ENCODE data around the gene RGS6.

Gene RGS6

GRCh38 chr14:72595152-72595862 is 663.1 kb downstream of the RGS6 start:
- Histone ChIP-seq H3K4me1 (ENCODE audit: insufficient read depth, low read length, severe bottlenecking) (no peaks in the 10 kb centered on the region), H3K36me3 (ENCODE audit: insufficient read depth, low read length) (no peaks in the 10 kb centered on the region), H4K20me1 (ENCODE audit: insufficient read depth, low read length) (no peaks in the 10 kb centered on the region), H3F3A (ENCODE audit: insufficient read depth, low read length) (no peaks in the 10 kb centered on the region), H3K9me3 (ENCODE audit: low read length) (no peaks in the 10 kb centered on the region), H3K27ac (ENCODE audit: low read depth, low read length, poor library complexity, severe bottlenecking) (no peak overlapping the region), H3K9me2 (ENCODE audit: low read depth, low read length) (no peaks in the 10 kb centered on the region), H3K9ac (ENCODE audit: low read length) (no peak overlapping the region), H2AFZ (ENCODE audit: low read length) (no peak overlapping the region), H3K27me3 (ENCODE audit: insufficient read depth, low read length) (peaks cover 8% of the 10 kb centered on the region; the same call in 1 of the 2 replicates), H3K4me3 (ENCODE audit: low read depth, low read length, poor library complexity, severe bottlenecking) (no peak overlapping the region), H3K4me2 (ENCODE audit: low read length) (no peak overlapping the region), H3K79me2 (ENCODE audit: insufficient read depth, low read length) (no peaks in the 10 kb centered on the region)
- TF ChIP-seq EZH2 (IDR thresholded peaks at IDR 0.05; ENCODE audit: borderline replicate concordance, low read length) = no peak
- TF ChIP-seq CTCF (IDR thresholded peaks at IDR 0.05; ENCODE audit: low read length) = no peak

- H3K9ac ChIP-seq (ENCODE audit: low read length) = no peak overlapping the region
- no peak overlapping the region for H3K27ac ChIP-seq (ENCODE audit: low read depth, low read length, poor library complexity, severe bottlenecking)
- no peak for TF ChIP-seq EZH2 (IDR thresholded peaks at IDR 0.05; ENCODE audit: borderline replicate concordance, low read length)
- TF ChIP-seq CTCF (IDR thresholded peaks at IDR 0.05; ENCODE audit: low read length) = no peak
- no peaks in the 10 kb centered on the region for H3F3A ChIP-seq (ENCODE audit: insufficient read depth, low read length)
- no peak overlapping the region for H2AFZ ChIP-seq (ENCODE audit: low read length)
- H3K79me2 ChIP-seq (ENCODE audit: insufficient read depth, low read length) = no peaks in the 10 kb centered on the region
- peaks cover 4% of the 10 kb centered on the region; the same call in 1 of the 2 replicates for H3K27me3 ChIP-seq (ENCODE audit: insufficient read depth, low read length)
- no peaks in the 10 kb centered on the region for H3K36me3 ChIP-seq (ENCODE audit: insufficient read depth, low read length)
- H3K9me3 ChIP-seq (ENCODE audit: low read length) = no peaks in the 10 kb centered on the region
- H3K4me2 ChIP-seq (ENCODE audit: low read length) = no peak overlapping the region
- H3K4me1 ChIP-seq (ENCODE audit: insufficient read depth, low read length, severe bottlenecking) = no peaks in the 10 kb centered on the region
- H4K20me1 ChIP-seq (ENCODE audit: insufficient read depth, low read length) = no peaks in the 10 kb centered on the region
- H3K4me3 ChIP-seq (ENCODE audit: low read depth, low read length, poor library complexity, severe bottlenecking) = no peak overlapping the region
- no peaks in the 10 kb centered on the region for H3K9me2 ChIP-seq (ENCODE audit: low read depth, low read length)
Observed at GRCh38 chr14:72597252-72598233, 665.3 kb downstream of the RGS6 start.

- no peak overlapping the region for H3K9ac ChIP-seq (ENCODE audit: low read length)
- H3K36me3 ChIP-seq (ENCODE audit: insufficient read depth, low read length) = no peaks in the 10 kb centered on the region
- no peaks in the 10 kb centered on the region for H3K9me2 ChIP-seq (ENCODE audit: low read depth, low read length)
- no peaks in the 10 kb centered on the region for H3F3A ChIP-seq (ENCODE audit: insufficient read depth, low read length)
- H2AFZ ChIP-seq (ENCODE audit: low read length) = no peak overlapping the region
- no peaks in the 10 kb centered on the region for H3K9me3 ChIP-seq (ENCODE audit: low read length)
- no peaks in the 10 kb centered on the region for H4K20me1 ChIP-seq (ENCODE audit: insufficient read depth, low read length)
- peaks cover 4% of the 10 kb centered on the region for H3K27me3 ChIP-seq (ENCODE audit: insufficient read depth, low read length)
- H3K4me3 ChIP-seq (ENCODE audit: low read depth, low read length, poor library complexity, severe bottlenecking) = no peak overlapping the region
- no peak overlapping the region for H3K4me2 ChIP-seq (ENCODE audit: low read length)
- H3K27ac ChIP-seq (ENCODE audit: low read depth, low read length, poor library complexity, severe bottlenecking) = no peak overlapping the region
- no peaks in the 10 kb centered on the region for H3K79me2 ChIP-seq (ENCODE audit: insufficient read depth, low read length)
- TF ChIP-seq CTCF (IDR thresholded peaks at IDR 0.05; ENCODE audit: low read length) (no peak), EZH2 (IDR thresholded peaks at IDR 0.05; ENCODE audit: borderline replicate concordance, low read length) (no peak)
- no peaks in the 10 kb centered on the region for H3K4me1 ChIP-seq (ENCODE audit: insufficient read depth, low read length, severe bottlenecking)
Observed at GRCh38 chr14:72598306-72598705, 666.1 kb downstream of the RGS6 start.

Measured in OCI-LY1 (cell line).